ENCODE measurements around the gene LRP1B.

Gene LRP1B

GRCh38 chr2:141994066-141994465 is 136.8 kb downstream of the LRP1B start:
- Histone ChIP-seq H3K9ac (ENCODE audit: low read depth, low read length) (no peak overlapping the region), H3K36me3 (ENCODE audit: insufficient read depth, low read depth, low read length) (no peaks in the 10 kb centered on the region), H3K9me3 (ENCODE audit: insufficient read depth, low read depth, low read length) (no peaks in the 10 kb centered on the region), H3K4me3 (ENCODE audit: low read length) (no peak overlapping the region), H3K27me3 (ENCODE audit: insufficient read depth, low read length) (no peaks in the 10 kb centered on the region), H3K4me1 (ENCODE audit: insufficient read depth, low read length) (no peaks in the 10 kb centered on the region), H3K27ac (ENCODE audit: low read length) (no peak overlapping the region)

- no peaks in the 10 kb centered on the region for H3K27me3 ChIP-seq (ENCODE audit: insufficient read depth, low read length)
- H3K9me3 ChIP-seq (ENCODE audit: insufficient read depth, low read depth, low read length), result no peaks in the 10 kb centered on the region
- no peak overlapping the region for H3K27ac ChIP-seq (ENCODE audit: low read length)
- no peaks in the 10 kb centered on the region for H3K36me3 ChIP-seq (ENCODE audit: insufficient read depth, low read depth, low read length)
- no peaks in the 10 kb centered on the region for H3K4me1 ChIP-seq (ENCODE audit: insufficient read depth, low read length)
- H3K4me3 ChIP-seq (ENCODE audit: low read length), result no peak overlapping the region
- no peak overlapping the region for H3K9ac ChIP-seq (ENCODE audit: low read depth, low read length)
Measured at GRCh38 chr2:141992695-141993094, 138.1 kb downstream of the LRP1B start.

GRCh38 chr2:141968433-141968832 is 162.4 kb downstream of the LRP1B start:
- H3K9me3 ChIP-seq (ENCODE audit: insufficient read depth, low read depth, low read length), result no peaks in the 10 kb centered on the region
- no peak overlapping the region for H3K27ac ChIP-seq (ENCODE audit: low read length)
- no peak overlapping the region for H3K4me3 ChIP-seq (ENCODE audit: low read length)
- H3K9ac ChIP-seq (ENCODE audit: low read depth, low read length), result no peak overlapping the region
- no peaks in the 10 kb centered on the region for H3K4me1 ChIP-seq (ENCODE audit: insufficient read depth, low read length)
- H3K36me3 ChIP-seq (ENCODE audit: insufficient read depth, low read depth, low read length), result no peaks in the 10 kb centered on the region
- H3K27me3 ChIP-seq (ENCODE audit: insufficient read depth, low read length), result no peaks in the 10 kb centered on the region

GRCh38 chr2:141967980-141968379 is 162.8 kb downstream of the LRP1B start:
- no peak overlapping the region for H3K4me3 ChIP-seq (ENCODE audit: low read length)
- H3K9ac ChIP-seq (ENCODE audit: low read depth, low read length), result no peak overlapping the region
- H3K4me1 ChIP-seq (ENCODE audit: insufficient read depth, low read length), result no peaks in the 10 kb centered on the region
- H3K27me3 ChIP-seq (ENCODE audit: insufficient read depth, low read length), result no peaks in the 10 kb centered on the region
- H3K27ac ChIP-seq (ENCODE audit: low read length), result no peak overlapping the region
- H3K36me3 ChIP-seq (ENCODE audit: insufficient read depth, low read depth, low read length), result no peaks in the 10 kb centered on the region
- H3K9me3 ChIP-seq (ENCODE audit: insufficient read depth, low read depth, low read length), result no peaks in the 10 kb centered on the region

GRCh38 chr2:141967503-141967902 is 163.3 kb downstream of the LRP1B start:
- no peak overlapping the region for H3K27ac ChIP-seq (ENCODE audit: low read length)

GRCh38 chr2:141959941-141960340 is 170.9 kb downstream of the LRP1B start:
- Histone ChIP-seq H3K4me1 (ENCODE audit: insufficient read depth, low read length) (no peaks in the 10 kb centered on the region), H3K27me3 (ENCODE audit: insufficient read depth, low read length) (no peaks in the 10 kb centered on the region), H3K27ac (ENCODE audit: low read length) (no peak overlapping the region), H3K36me3 (ENCODE audit: insufficient read depth, low read depth, low read length) (no peaks in the 10 kb centered on the region), H3K9ac (ENCODE audit: low read depth, low read length) (no peak overlapping the region), H3K9me3 (ENCODE audit: insufficient read depth, low read depth, low read length) (no peaks in the 10 kb centered on the region), H3K4me3 (ENCODE audit: low read length) (no peak overlapping the region)

More at GRCh38 chr2:141967503-141967902, 163.3 kb downstream of the LRP1B start:
- H3K9me3 ChIP-seq (ENCODE audit: insufficient read depth, low read depth, low read length), result no peaks in the 10 kb centered on the region
- no peaks in the 10 kb centered on the region for H3K4me1 ChIP-seq (ENCODE audit: insufficient read depth, low read length)
- H3K9ac ChIP-seq (ENCODE audit: low read depth, low read length), result no peak overlapping the region
- no peak overlapping the region for H3K4me3 ChIP-seq (ENCODE audit: low read length)
- no peaks in the 10 kb centered on the region for H3K36me3 ChIP-seq (ENCODE audit: insufficient read depth, low read depth, low read length)
- no peaks in the 10 kb centered on the region for H3K27me3 ChIP-seq (ENCODE audit: insufficient read depth, low read length)

- Histone ChIP-seq H3K36me3 (ENCODE audit: insufficient read depth, low read depth, low read length) (no peaks in the 10 kb centered on the region), H3K4me3 (ENCODE audit: low read length) (no peak overlapping the region), H3K27ac (ENCODE audit: low read length) (no peak overlapping the region), H3K9ac (ENCODE audit: low read depth, low read length) (no peak overlapping the region), H3K4me1 (ENCODE audit: insufficient read depth, low read length) (no peaks in the 10 kb centered on the region), H3K9me3 (ENCODE audit: insufficient read depth, low read depth, low read length) (no peaks in the 10 kb centered on the region), H3K27me3 (ENCODE audit: insufficient read depth, low read length) (no peaks in the 10 kb centered on the region)
Measured at GRCh38 chr2:141959016-141959415, 171.8 kb downstream of the LRP1B start.

- Histone ChIP-seq H3K27me3 (ENCODE audit: insufficient read depth, low read length) (no peaks in the 10 kb centered on the region), H3K9me3 (ENCODE audit: insufficient read depth, low read depth, low read length) (no peaks in the 10 kb centered on the region), H3K9ac (ENCODE audit: low read depth, low read length) (no peak overlapping the region), H3K4me3 (ENCODE audit: low read length) (no peak overlapping the region), H3K27ac (ENCODE audit: low read length) (no peak overlapping the region), H3K4me1 (ENCODE audit: insufficient read depth, low read length) (no peaks in the 10 kb centered on the region), H3K36me3 (ENCODE audit: insufficient read depth, low read depth, low read length) (no peaks in the 10 kb centered on the region)
Measured at GRCh38 chr2:141957827-141958450, 172.9 kb downstream of the LRP1B start.

- H3K27ac ChIP-seq (ENCODE audit: low read length), result no peak overlapping the region
- H3K9me3 ChIP-seq (ENCODE audit: insufficient read depth, low read depth, low read length), result no peaks in the 10 kb centered on the region
- H3K4me3 ChIP-seq (ENCODE audit: low read length), result no peak overlapping the region
- no peak overlapping the region for H3K9ac ChIP-seq (ENCODE audit: low read depth, low read length)
- H3K36me3 ChIP-seq (ENCODE audit: insufficient read depth, low read depth, low read length), result no peaks in the 10 kb centered on the region
- no peaks in the 10 kb centered on the region for H3K4me1 ChIP-seq (ENCODE audit: insufficient read depth, low read length)
- H3K27me3 ChIP-seq (ENCODE audit: insufficient read depth, low read length), result no peaks in the 10 kb centered on the region
Measured at GRCh38 chr2:141957321-141957720, 173.5 kb downstream of the LRP1B start.

GRCh38 chr2:141947396-141948114 is 183.3 kb downstream of the LRP1B start:
- H3K4me3 ChIP-seq (ENCODE audit: low read length), result no peak overlapping the region
- H3K27me3 ChIP-seq (ENCODE audit: insufficient read depth, low read length), result no peaks in the 10 kb centered on the region
- H3K27ac ChIP-seq (ENCODE audit: low read length), result no peak overlapping the region
- no peaks in the 10 kb centered on the region for H3K4me1 ChIP-seq (ENCODE audit: insufficient read depth, low read length)
- H3K36me3 ChIP-seq (ENCODE audit: insufficient read depth, low read depth, low read length), result no peaks in the 10 kb centered on the region
- H3K9ac ChIP-seq (ENCODE audit: low read depth, low read length), result no peak overlapping the region
- H3K9me3 ChIP-seq (ENCODE audit: insufficient read depth, low read depth, low read length), result no peaks in the 10 kb centered on the region

GRCh38 chr2:141946016-141946415 is 184.8 kb downstream of the LRP1B start:
- Histone ChIP-seq H3K9me3 (ENCODE audit: insufficient read depth, low read depth, low read length) (no peaks in the 10 kb centered on the region), H3K4me1 (ENCODE audit: insufficient read depth, low read length) (no peaks in the 10 kb centered on the region), H3K9ac (ENCODE audit: low read depth, low read length) (no peak overlapping the region), H3K27ac (ENCODE audit: low read length) (no peak overlapping the region), H3K4me3 (ENCODE audit: low read length) (no peak overlapping the region), H3K36me3 (ENCODE audit: insufficient read depth, low read depth, low read length) (no peaks in the 10 kb centered on the region), H3K27me3 (ENCODE audit: insufficient read depth, low read length) (no peaks in the 10 kb centered on the region)

- no peaks in the 10 kb centered on the region for H3K9me3 ChIP-seq (ENCODE audit: insufficient read depth, low read depth, low read length)
- H3K36me3 ChIP-seq (ENCODE audit: insufficient read depth, low read depth, low read length), result no peaks in the 10 kb centered on the region
- no peak overlapping the region for H3K4me3 ChIP-seq (ENCODE audit: low read length)
- H3K27me3 ChIP-seq (ENCODE audit: insufficient read depth, low read length), result no peaks in the 10 kb centered on the region
- no peak overlapping the region for H3K27ac ChIP-seq (ENCODE audit: low read length)
- no peaks in the 10 kb centered on the region for H3K4me1 ChIP-seq (ENCODE audit: insufficient read depth, low read length)
- no peak overlapping the region for H3K9ac ChIP-seq (ENCODE audit: low read depth, low read length)
Measured at GRCh38 chr2:141943918-141944317, 186.9 kb downstream of the LRP1B start.
